SK-N-SH treated with all-trans-retinoic acid at 6 μM for 48 hours (cell line): ENCODE data around the gene CUEDC2.

Source experiments
- ARNTL ChIP-seq: fragments of 450-650 bp; formaldehyde crosslinking; IDR thresholded peaks from 2 replicates; pipeline ENCODE4 v1.5.0; 2020; ENCODE audit warnings: low read depth, mild to moderate bottlenecking, moderate library complexity, borderline replicate concordance
- ESRRG ChIP-seq: fragments of 250-450 bp; sonication (Bioruptor Pico); IDR thresholded peaks from 2 replicates; pipeline ENCODE4 v1.6.1; 2021; ENCODE audit warnings: mild to moderate bottlenecking
- PATZ1 ChIP-seq: fragments of 250-450 bp; sonication (Bioruptor Pico); IDR thresholded peaks from 2 replicates; pipeline ENCODE4 v1.8.0; 2020; ENCODE audit warnings: mild to moderate bottlenecking, moderate library complexity, borderline replicate concordance
- POU6F1 ChIP-seq: fragments of 250-450 bp; sonication (Bioruptor Pico); IDR thresholded peaks from 2 replicates; pipeline ENCODE4 v1.8.0; 2021; ENCODE audit warnings: low read depth, mild to moderate bottlenecking, moderate library complexity, borderline replicate concordance
- PPARA ChIP-seq: fragments of 250-450 bp; sonication (Bioruptor Pico); IDR thresholded peaks from 2 replicates; pipeline ENCODE4 v1.5.0; 2020; ENCODE audit warnings: mild to moderate bottlenecking, borderline replicate concordance
- ZC3H10 ChIP-seq: fragments of 250-450 bp; sonication (Bioruptor Pico); IDR thresholded peaks from 2 replicates; pipeline ENCODE4 v1.5.1; 2021; ENCODE audit warnings: mild to moderate bottlenecking, moderate library complexity
- ZFP30 ChIP-seq: fragments of 450-650 bp; formaldehyde crosslinking; IDR thresholded peaks from 2 replicates; pipeline ENCODE4 v1.5.0; 2022; ENCODE audit warnings: mild to moderate bottlenecking, moderate library complexity
- ZNF70 ChIP-seq: fragments of 450-650 bp; formaldehyde crosslinking; IDR thresholded peaks from 2 replicates; pipeline ENCODE4 v1.5.0; 2020; ENCODE audit warnings: mild to moderate bottlenecking, moderate library complexity

DNA sequence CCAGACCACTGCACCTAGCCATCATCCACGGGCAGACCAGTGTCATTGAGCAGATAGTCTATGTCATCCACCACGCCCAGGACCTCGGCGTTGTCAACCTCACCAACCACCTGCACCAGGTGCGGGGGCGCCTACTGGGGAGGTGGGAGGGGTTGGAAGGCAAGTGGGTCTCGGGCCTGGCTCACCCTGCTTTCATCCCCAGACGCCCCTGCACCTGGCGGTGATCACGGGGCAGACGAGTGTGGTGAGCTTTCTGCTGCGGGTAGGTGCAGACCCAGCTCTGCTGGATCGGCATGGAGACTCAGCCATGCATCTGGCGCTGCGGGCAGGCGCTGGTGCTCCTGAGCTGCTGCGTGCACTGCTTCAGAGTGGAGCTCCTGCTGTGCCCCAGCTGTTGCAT is 32.3 kb downstream of the CUEDC2 start:
- TF ChIP-seq PATZ1 (no peak), ZNF70 (CRISPR knock-in tag) (no peak), ZC3H10 (CRISPR knock-in tag) (no peak), ZFP30 (CRISPR knock-in tag) (no peak), ARNTL (CRISPR knock-in tag) (no peak), PPARA (CRISPR knock-in tag) (no peak), POU6F1 (CRISPR knock-in tag) (no peak), ESRRG (CRISPR knock-in tag) (no peak)
